ENCODE measurements around the gene DOCK2.

DNA sequence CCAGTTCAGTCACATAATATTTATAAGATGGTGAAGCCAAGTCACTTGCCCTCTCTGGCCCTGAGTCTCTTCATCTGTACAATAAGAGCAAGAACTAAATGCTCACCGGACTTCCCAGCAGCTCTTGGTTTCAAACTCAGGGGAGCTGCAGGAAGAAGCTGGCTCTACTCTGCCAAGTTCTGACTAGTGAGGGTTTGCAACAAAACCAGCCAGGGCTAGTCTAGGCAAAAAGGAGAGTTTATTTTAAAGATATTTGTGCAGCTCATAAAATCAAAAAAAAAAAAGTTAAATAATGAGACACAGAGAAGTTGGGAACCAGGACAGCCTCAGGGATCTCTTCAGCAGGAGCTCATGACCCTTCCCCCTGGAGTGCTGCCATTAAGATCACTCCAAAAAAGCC, 107.3 kb downstream of the DOCK2 start:
- TF ChIP-seq, protein P1, sequence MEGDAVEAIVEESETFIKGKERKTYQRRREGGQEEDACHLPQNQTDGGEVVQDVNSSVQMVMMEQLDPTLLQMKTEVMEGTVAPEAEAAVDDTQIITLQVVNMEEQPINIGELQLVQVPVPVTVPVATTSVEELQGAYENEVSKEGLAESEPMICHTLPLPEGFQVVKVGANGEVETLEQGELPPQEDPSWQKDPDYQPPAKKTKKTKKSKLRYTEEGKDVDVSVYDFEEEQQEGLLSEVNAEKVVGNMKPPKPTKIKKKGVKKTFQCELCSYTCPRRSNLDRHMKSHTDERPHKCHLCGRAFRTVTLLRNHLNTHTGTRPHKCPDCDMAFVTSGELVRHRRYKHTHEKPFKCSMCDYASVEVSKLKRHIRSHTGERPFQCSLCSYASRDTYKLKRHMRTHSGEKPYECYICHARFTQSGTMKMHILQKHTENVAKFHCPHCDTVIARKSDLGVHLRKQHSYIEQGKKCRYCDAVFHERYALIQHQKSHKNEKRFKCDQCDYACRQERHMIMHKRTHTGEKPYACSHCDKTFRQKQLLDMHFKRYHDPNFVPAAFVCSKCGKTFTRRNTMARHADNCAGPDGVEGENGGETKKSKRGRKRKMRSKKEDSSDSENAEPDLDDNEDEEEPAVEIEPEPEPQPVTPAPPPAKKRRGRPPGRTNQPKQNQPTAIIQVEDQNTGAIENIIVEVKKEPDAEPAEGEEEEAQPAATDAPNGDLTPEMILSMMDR (IDR thresholded peaks at IDR 0.05): no peak
- TF ChIP-seq ZFX (IDR thresholded peaks at IDR 0.05; ENCODE audit: borderline replicate concordance): no peak
